GM10266 (cell line): ENCODE results near the gene LPAR1.

Experiments
- DNase-seq: peaks from one replicate; pipeline ENCODE4 v3.0.0; 2012; ENCODE audit errors: extremely low spot score
- TF ChIP-seq, protein P1 (sequence below): IDR thresholded peaks from 2 replicates; pipeline ENCODE4 v1.5.1; 2012; ENCODE audit warnings: mild to moderate bottlenecking, low read depth; ENCODE audit not compliant: control insufficient read depth, insufficient read depth; ENCODE audit errors: missing control alignments

The LPAR1 gene

DNA sequence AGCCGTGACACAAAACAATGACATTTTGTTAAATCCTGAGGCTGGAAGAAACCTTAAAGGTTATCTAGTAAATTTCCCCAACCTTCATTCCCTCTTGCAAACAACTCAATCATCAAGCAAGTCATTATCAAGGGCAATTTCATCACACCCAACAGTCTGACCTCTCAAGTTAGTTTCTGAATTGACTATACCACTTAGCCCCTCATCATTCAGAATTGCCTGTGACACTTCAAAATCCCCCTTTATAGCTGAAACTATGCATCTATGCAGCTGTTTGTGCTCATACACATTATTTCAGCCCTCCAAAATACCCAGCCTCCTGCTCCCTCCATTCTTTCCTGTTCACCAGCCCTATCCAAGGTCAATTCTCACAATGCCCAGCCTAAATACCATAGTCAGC, 24.6 kb downstream of the LPAR1 start:
- TF ChIP-seq, protein P1, sequence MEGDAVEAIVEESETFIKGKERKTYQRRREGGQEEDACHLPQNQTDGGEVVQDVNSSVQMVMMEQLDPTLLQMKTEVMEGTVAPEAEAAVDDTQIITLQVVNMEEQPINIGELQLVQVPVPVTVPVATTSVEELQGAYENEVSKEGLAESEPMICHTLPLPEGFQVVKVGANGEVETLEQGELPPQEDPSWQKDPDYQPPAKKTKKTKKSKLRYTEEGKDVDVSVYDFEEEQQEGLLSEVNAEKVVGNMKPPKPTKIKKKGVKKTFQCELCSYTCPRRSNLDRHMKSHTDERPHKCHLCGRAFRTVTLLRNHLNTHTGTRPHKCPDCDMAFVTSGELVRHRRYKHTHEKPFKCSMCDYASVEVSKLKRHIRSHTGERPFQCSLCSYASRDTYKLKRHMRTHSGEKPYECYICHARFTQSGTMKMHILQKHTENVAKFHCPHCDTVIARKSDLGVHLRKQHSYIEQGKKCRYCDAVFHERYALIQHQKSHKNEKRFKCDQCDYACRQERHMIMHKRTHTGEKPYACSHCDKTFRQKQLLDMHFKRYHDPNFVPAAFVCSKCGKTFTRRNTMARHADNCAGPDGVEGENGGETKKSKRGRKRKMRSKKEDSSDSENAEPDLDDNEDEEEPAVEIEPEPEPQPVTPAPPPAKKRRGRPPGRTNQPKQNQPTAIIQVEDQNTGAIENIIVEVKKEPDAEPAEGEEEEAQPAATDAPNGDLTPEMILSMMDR = no peak
- no peak for DNase-seq

- TF ChIP-seq, protein P1 = no peak
- DNase-seq = no peak
These were observed 25.0 kb downstream of the LPAR1 start for GRCh38 chr9:111013250-111013649.

- no peak for DNase-seq
- TF ChIP-seq, protein P1 = no peak
These were observed 29.9 kb downstream of the LPAR1 start for GRCh38 chr9:111008158-111009075.

- TF ChIP-seq, protein P1 = no peak
- no peak for DNase-seq
These were observed 32.4 kb downstream of the LPAR1 start for GRCh38 chr9:111005746-111006470.

- TF ChIP-seq, protein P1 = no peak
- no peak for DNase-seq
These were observed 33.3 kb downstream of the LPAR1 start for GRCh38 chr9:111004936-111005335.

DNA sequence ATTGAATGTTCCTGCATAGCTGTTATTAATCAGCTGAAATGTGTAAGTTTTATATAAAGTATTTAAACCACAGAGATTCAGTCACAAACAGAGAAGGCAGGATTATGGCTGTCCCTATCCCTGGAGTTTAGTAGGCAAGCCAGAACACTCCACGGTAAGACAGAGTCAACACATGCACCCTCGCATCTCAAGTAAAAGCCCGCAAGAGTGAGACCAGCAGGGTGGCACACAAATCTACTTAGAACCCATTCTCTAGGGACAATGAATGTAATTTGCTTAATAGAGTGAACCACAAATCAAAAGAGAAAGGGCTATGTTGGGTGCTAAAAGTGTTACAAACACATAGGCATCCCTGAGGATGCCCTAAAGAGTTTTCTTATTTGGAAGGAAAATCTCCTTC, 35.1 kb downstream of the LPAR1 start:
- no peak for DNase-seq
- TF ChIP-seq, protein P1 = no peak

GRCh38 chr9:111001526-111001925, 36.7 kb downstream of the LPAR1 start:
- DNase-seq = no peak
- TF ChIP-seq, protein P1 = no peak
